AML-193 (cell line): Measurements from ENCODE around the gene RPGRIP1L.
A peak's percentile ranks its signal among the peaks of the same experiment; 100 is the strongest.

Source experiments
- DNase-seq, 2 experiments: peaks; one replicate each; lab custom pipeline; 2025; lab: John Stamatoyannopoulos, UW

The RPGRIP1L gene

GRCh38 chr16:53600616-53601015 lies 103.0 kb downstream of the RPGRIP1L start:
- DNase-seq, result no peak

GRCh38 chr16:53600126-53600525 lies 103.5 kb downstream of the RPGRIP1L start:
- no peak for DNase-seq

- DNase-seq, result no peak
Measured at GRCh38 chr16:53599548-53599947, 104.1 kb downstream of the RPGRIP1L start.

GRCh38 chr16:53598511-53599275 lies 105.0 kb downstream of the RPGRIP1L start:
- no peak for DNase-seq

- DNase-seq, result no peak
Measured at GRCh38 chr16:53597776-53598175, 105.9 kb downstream of the RPGRIP1L start.

- no peak for DNase-seq
Measured at GRCh38 chr16:53588081-53588648, 115.5 kb downstream of the RPGRIP1L start.

- DNase-seq, result no peak
Measured at GRCh38 chr16:53583401-53583800, 120.3 kb downstream of the RPGRIP1L start.

GRCh38 chr16:53581784-53582183 lies 121.9 kb downstream of the RPGRIP1L start:
- no peak for DNase-seq

- DNase-seq, result no peak
Measured at GRCh38 chr16:53580038-53580802, 123.4 kb downstream of the RPGRIP1L start.

- DNase-seq, result no peak
Measured at GRCh38 chr16:53576904-53577303, 126.8 kb downstream of the RPGRIP1L start.

- DNase-seq, result no peak
Measured at GRCh38 chr16:53576210-53576609, 127.4 kb downstream of the RPGRIP1L start.

GRCh38 chr16:53571763-53572162 lies 131.9 kb downstream of the RPGRIP1L start:
- no peak for DNase-seq

GRCh38 chr16:53566552-53567245 lies 137.0 kb downstream of the RPGRIP1L start:
- no peak for DNase-seq

GRCh38 chr16:53565296-53565863 lies 138.3 kb downstream of the RPGRIP1L start:
- DNase-seq, result no peak

GRCh38 chr16:53563426-53563825 lies 140.2 kb downstream of the RPGRIP1L start:
- DNase-seq, result no peak

- DNase-seq, result no peak
Measured at GRCh38 chr16:53561101-53561888, 142.4 kb downstream of the RPGRIP1L start.

- no peak for DNase-seq
Measured at GRCh38 chr16:53559270-53559951, 144.2 kb downstream of the RPGRIP1L start.

GRCh38 chr16:53558710-53559109 lies 144.9 kb downstream of the RPGRIP1L start:
- no peak for DNase-seq

GRCh38 chr16:53556521-53556920 lies 147.1 kb downstream of the RPGRIP1L start:
- DNase-seq, result no peak

- peak; percentile 56 to 71 for DNase-seq
Measured at GRCh38 chr16:53549970-53550690, 153.5 kb downstream of the RPGRIP1L start.
